Subcutaneous adipose tissue (tissue), 4 donors: ENCODE results near the gene OAS2. TPM values are rescaled to one million over a fixed set of nuclear protein-coding genes. Genes with fewer than 3 reads are reported as not detected.

Source experiments
- CTCF ChIP-seq: fragments of 450-650 bp; IDR thresholded peaks from one replicate; pipeline ENCODE4 v1.5.1; 2016; ENCODE audit warnings: low read depth, mild to moderate bottlenecking, control low read depth, antibody characterized with exemption, moderate library complexity
- total RNA-seq, 4 donors: library from RNA; depleted of rRNA; stranded (reverse); fragments of >200 nt; gene quantifications; one replicate each; pipeline ENCODE4 v1.1.0, GENCODE V29; 2016

Gene OAS2
- total RNA-seq, 4 donors from 2014 or later, result 9.5 to 19.7 (median 12.3) TPM

GRCh38 chr12:112936264-112936663 is 42.1 kb upstream of the OAS2 start:
- no peak for TF ChIP-seq CTCF

- TF ChIP-seq CTCF, result no peak
Measured at GRCh38 chr12:112936927-112937326, 41.4 kb upstream of the OAS2 start.

GRCh38 chr12:112937741-112938719 is 40.3 kb upstream of the OAS2 start, which contains the start of gene OAS3:
OAS3 (plus strand) TSS chr12:112938474; CDS start chr12:112938531, 57 bp downstream.
- TF ChIP-seq CTCF, result no peak

- no peak for TF ChIP-seq CTCF
Measured at GRCh38 chr12:112938751-112939150, 39.6 kb upstream of the OAS2 start.

- TF ChIP-seq CTCF, result no peak
Measured at GRCh38 chr12:112939761-112940381, 38.4 kb upstream of the OAS2 start.

- TF ChIP-seq CTCF, result no peak
Measured at GRCh38 chr12:112941528-112942335, 36.6 kb upstream of the OAS2 start.

- TF ChIP-seq CTCF, result no peak
Measured at GRCh38 chr12:112942572-112942971, 35.7 kb upstream of the OAS2 start.
